NCI-H774 (cell line): ENCODE measurements around the gene NAT9.

Experiments used
- DNase-seq: peaks from one replicate; lab custom pipeline; 2025; lab: John Stamatoyannopoulos, UW

Gene NAT9

GRCh38 chr17:74744714-74745547 is 31.2 kb downstream of the NAT9 start:
- peak; percentile 78 for DNase-seq

DNA sequence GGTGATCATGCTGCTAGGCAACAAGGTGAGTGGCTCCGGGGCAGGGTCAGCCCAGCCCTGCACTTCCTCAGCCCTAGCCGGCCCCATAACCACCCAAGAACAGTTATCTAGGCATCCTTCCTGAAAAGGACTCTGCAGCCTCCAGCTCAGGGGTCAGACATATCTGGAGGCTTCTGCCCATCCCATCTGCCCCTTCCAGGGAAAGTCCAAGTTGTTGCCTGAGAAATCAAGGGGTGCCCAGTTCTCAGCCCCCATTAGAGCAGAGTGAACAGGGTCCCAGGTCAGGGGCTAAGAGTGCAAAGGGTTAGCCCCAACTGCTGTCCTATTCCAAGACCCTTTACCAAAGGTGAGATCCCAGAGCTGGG is 31.8 kb downstream of the NAT9 start:
- no peak for DNase-seq

DNA sequence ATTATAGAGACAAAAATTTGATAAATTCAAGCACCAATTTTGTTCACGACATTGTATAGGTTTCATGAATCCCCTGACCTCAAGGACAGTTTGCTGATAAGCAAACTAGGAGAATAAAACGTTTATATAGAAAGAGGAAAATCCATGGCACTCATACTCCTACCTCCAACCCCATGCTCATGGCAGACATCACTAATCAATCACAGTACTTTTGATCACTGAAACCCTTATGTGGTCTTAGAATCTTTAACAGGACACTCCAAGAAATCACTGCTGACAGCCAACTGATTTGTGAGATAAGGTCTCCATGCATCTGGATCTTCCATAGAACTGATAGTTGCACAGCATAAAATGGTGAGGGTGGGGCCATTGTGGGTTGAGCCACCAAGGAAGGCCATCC is 32.4 kb downstream of the NAT9 start:
- DNase-seq = no peak

- no peak for DNase-seq
Observed at GRCh38 chr17:74742978-74743545, 33.1 kb downstream of the NAT9 start.

DNA sequence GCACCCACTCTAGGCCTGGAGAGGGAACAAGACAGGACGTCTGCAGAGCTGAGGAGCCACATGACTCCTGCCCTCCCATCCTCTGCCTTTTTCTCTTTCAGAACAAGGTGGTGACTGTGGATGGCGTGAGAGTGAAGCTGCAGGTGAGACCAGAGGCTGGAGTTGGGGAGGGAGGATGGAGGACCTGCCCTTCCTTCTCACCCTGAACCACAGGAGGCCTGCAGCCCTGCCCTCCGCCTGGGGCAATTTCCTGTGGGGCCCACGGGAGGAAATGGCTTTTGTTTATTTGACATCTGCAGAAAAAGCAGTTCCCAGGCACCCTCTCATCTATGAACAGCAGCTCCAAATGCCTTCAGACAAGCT is 34.0 kb downstream of the NAT9 start:
- DNase-seq = no peak

- DNase-seq = no peak
Observed at GRCh38 chr17:74740641-74741387, 35.3 kb downstream of the NAT9 start.

- DNase-seq = no peak
Observed at GRCh38 chr17:74740173-74740572, 36.0 kb downstream of the NAT9 start.

DNA sequence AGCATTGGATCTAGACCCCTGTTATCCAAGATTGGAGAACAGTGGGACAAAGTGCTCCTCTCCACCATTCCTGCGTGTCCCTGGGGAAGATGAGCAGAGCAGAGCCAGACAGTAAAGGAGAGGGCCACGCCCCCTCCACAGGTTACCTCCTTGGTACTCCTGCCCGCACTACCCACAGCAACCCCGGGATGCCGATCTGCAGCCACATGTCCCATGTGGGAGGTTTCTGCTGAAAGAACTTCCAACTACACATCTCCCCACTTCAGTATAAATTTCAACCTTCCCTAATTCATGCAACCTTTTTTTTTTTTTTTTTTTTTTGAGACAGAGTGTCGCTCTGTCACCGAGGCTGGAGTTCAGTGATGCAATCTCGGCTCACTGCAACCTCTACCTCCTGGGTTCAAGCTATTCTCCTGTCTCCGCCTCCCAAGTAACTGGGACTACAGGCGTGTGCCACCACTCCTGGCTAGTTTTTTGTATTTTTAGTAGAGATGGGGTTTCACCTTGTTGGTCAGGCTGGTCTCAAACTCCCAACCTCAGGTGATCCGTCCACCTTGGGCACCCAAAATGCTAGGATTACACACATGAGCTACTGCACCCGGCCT is 36.8 kb downstream of the NAT9 start:
- DNase-seq = no peak

GRCh38 chr17:74738051-74738996 is 37.8 kb downstream of the NAT9 start:
- no peak for DNase-seq

GRCh38 chr17:74737299-74738050 is 38.7 kb downstream of the NAT9 start:
- DNase-seq = no peak

DNA sequence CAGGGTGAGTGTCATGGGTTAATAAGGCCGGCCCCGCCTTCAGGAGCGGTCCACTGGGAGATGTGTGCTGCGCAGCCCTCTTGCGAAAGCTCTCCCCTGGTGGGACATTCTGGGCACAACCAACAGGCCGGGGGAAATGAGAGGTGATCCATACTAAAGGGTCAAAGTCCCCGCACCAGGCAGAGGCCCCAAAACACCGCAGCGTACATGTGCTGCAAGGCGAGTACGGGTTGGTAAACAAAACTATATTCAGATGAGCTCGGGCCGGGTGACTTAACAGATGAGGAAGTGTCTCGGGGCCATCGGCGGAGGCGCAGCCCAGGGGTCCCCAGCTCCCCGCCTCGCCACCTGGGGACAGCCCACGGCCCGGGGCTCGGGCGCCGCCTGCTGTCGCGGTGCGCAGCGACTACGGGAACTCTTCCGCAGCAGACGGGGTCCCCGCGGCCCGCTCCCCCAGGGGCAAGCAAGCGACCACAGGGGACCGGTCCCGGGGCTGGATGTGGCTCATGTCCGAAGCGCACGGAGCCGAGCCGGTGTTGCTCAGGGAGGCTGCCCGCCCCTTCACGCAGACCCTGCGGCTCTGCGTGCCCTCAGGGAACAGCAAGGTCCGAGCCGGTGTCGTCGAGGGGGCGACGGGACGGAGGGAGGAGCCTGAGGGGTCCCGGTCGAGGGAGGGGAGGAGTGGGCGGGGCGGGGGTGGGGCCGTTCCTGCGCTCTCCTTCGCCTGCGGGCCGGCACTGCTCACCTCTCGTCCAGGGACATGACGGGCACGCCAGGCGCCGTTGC is 39.4 kb downstream of the NAT9 start, which contains the start of gene RAB37:
Gene RAB37 (plus strand): TSS at position 744 of the 786 bp plus-strand sequence. CDS start 17 bp downstream, at position 761.
- DNase-seq = no peak

DNA sequence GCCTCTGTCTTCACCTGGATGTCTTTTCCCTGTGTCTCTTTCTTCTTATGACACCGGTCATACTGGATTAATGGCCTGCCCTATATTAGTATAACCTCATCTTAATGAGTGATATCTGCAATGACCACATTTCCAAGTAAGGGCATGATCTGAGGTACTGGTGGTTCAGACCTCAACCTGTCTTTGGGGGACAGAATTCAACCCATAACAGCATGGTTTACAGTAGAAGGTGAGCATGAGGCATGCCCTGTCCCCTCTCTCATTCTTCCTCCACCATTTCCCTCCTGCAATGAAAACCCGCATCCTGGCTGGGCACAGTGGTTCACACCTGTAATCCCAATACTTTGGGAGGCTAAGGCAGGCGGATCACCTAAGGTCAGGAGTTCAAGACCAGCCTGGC is 41.9 kb downstream of the NAT9 start:
- DNase-seq = no peak

DNA sequence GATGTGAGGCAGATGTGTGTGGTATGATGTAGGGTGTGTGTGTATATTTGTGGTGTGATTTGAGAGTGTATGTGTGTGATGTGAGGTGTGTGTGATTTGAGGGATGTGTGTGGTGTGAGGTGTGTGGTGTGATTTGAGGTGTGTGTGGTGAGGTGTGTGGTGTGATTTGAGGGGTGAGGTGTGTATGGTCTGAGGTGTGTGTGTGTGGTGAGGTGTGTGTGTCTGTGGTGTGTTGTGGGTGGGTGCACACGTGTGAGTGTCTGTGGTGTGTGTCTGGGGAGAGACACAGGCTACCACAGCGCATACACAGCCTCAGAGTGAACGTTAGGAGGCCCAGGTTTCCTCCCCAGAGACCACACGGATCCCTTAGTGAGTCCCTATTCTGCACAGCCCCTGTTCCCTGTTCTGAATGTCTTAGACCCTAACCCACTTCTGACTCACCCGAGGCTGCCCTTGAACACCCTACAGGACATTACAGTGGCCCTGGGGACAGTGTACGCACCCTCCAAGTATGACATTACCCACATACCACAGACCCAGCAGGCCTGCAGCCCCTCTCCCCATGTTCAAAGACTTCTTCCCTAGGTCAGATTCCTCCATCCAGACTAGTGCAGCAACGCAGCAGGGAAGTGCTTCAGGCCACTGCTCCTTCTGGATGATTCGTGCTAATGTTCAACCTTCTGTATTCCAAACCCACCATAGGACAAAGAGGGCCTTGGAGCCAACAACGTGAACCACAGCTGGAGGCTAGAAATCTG is 42.6 kb downstream of the NAT9 start:
- no peak for DNase-seq

DNA sequence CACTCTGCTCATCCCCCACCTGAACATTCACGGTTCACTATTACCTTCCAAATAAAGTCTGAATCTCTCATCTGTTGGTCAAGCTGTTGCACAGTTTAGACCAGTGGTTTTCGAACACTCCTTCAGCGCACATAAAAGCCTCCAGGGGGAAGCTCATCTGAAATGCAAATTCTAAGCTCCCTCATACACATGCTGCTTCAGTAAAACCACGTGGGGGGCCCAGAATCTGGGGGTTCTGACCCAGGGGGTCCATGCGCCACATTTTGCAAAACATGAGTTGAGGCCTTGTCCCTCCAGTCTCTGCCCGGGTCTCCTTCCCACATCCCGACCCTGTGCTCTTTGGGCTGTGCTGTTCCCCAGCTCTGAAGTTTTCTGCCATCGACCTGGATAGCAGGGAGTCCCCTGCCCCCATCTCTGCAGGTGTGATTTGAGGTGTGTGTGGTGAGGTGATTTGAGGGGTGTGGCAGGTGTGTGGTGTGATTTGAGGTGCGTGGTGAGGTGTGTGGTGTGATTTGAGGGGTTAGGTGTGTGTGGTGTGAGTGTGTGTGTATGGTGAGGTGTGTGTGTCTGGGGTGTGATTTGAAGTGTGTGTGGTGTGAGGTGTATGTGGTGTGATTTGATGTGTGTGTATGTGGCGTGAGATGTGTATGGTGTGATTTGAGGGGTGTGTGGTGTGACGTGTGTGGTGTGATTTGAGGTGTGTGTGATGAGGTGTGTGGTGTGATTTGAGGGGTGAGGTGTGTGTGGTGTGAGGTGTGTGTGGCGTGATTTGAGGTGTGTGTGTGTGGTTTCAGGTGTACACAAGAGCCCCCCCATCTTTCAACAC is 43.9 kb downstream of the NAT9 start:
- DNase-seq = no peak

DNA sequence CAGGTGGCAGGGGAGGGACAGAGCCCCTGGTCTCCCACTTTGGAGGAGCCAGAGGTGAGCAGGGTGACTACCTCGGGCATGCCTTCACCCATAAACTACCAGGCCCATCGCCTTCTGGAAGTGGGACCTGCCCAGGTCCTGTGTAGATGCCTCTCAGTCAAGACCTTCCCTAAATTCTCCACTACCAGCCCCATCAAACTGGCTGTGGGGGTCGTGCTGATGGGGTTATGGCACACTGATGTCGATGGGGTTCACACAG is 44.9 kb downstream of the NAT9 start:
- DNase-seq = no peak

DNA sequence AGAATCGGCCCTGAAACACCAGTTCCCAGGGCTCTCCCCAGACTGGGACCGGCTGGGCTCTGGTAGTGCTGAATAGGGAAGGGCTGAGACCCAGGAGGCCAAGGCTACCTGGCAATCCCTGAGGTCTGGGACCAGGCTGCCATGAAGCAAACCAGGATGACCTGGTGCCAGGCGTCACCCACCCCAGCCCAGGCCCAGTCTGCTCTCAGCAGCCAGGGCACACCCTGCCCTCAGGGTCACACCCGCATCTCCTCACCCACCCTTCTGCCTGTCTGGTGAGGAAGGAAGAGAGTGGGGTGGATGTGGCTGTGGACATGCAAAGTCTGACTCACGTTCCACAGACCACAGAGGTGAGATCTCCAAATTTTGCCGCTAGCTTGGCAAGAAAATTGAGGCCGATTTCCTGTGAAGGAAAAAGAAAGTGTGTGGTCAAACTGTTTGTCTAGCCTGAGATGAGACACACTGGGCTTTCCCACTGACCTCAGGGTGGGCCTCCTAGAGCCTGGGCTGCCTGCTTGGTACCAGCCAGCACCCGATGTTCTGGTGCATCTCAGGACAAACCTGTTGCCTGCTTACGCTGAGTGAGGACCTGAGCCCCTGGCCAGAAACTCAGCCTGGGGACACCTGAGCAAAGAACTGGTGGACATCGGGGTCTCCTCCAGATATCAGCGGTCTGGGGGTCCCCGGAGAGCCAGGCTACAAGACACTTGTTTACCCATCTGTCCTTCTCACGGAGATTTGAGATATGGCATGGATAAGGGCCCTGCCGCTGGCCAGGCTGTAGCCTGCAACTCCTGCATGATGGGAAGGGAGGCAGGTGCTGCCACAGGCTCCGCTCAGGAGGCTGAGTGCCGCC is 45.4 kb downstream of the NAT9 start:
- no peak for DNase-seq

GRCh38 chr17:74729866-74730265 is 46.3 kb downstream of the NAT9 start:
- no peak for DNase-seq

DNA sequence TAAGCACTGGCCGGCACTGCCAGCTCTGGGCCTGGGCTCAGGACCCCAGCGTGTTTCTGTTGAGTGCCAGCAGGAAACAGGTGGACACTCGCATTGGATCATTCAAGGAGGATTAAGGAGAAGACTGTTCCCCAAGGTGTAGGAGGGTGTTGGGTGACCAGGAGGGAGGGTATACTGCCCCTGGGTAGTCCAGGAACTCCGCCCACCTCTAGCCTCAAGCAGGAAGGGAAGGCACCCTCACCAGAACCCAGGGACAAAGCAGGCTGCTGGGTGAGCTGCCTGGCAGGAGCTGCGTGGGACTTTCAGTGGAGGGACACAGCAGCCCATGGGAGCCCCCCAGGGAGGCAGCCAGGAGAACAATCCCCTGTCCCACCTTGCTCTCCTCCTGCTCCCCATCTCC is 46.8 kb downstream of the NAT9 start:
- DNase-seq = no peak
